Measurements from ENCODE around the gene TMEM100. TPM values are rescaled to one million over a fixed set of nuclear protein-coding genes. Genes with fewer than 3 reads are reported as not detected.

The TMEM100 gene
- total RNA-seq, 4 donors from 2014 or later = 2.8 to 26.3 (median 6.2) TPM

- H3K27ac ChIP-seq = no peak overlapping the region
- intact Hi-C loops (cut with DNase I; ENCODE audit: low total_unique reads) = no loop called here
- H3K4me1 ChIP-seq = no peaks in the 10 kb centered on the region
- no peak overlapping the region for H3K4me3 ChIP-seq
- no peaks in the 10 kb centered on the region for H3K9me3 ChIP-seq
- H3K36me3 ChIP-seq = no peaks in the 10 kb centered on the region
- no peak for TF ChIP-seq POLR2A (IDR thresholded peaks at IDR 0.05)
- no peak for TF ChIP-seq CTCF (IDR thresholded peaks at IDR 0.05)
- no peaks in the 10 kb centered on the region for H3K27me3 ChIP-seq
- no peak for DNase-seq
Observed at GRCh38 chr17:55691666-55692065, 31.0 kb downstream of the TMEM100 start.

- no peak overlapping the region for H3K27ac ChIP-seq
- intact Hi-C loops (cut with DNase I; ENCODE audit: low total_unique reads) = no loop called here
- TF ChIP-seq CTCF (IDR thresholded peaks at IDR 0.05) (no peak), POLR2A (IDR thresholded peaks at IDR 0.05) (no peak)
- no peaks in the 10 kb centered on the region for H3K36me3 ChIP-seq
- no peaks in the 10 kb centered on the region for H3K9me3 ChIP-seq
- no peaks in the 10 kb centered on the region for H3K27me3 ChIP-seq
- DNase-seq = no peak
- H3K4me3 ChIP-seq = no peak overlapping the region
- no peaks in the 10 kb centered on the region for H3K4me1 ChIP-seq
Observed at GRCh38 chr17:55690105-55690508, 32.6 kb downstream of the TMEM100 start.

GRCh38 chr17:55689672-55690071 is 33.0 kb downstream of the TMEM100 start:
- Histone ChIP-seq H3K4me1 (no peaks in the 10 kb centered on the region), H3K27ac (no peak overlapping the region), H3K9me3 (no peaks in the 10 kb centered on the region), H3K4me3 (no peak overlapping the region), H3K36me3 (no peaks in the 10 kb centered on the region), H3K27me3 (no peaks in the 10 kb centered on the region)
- no peak for TF ChIP-seq POLR2A (IDR thresholded peaks at IDR 0.05)
- no peak for TF ChIP-seq CTCF (IDR thresholded peaks at IDR 0.05)
- intact Hi-C loops (cut with DNase I; ENCODE audit: low total_unique reads) = no loop called here
- no peak for DNase-seq

GRCh38 chr17:55688057-55688456 is 34.6 kb downstream of the TMEM100 start:
- H3K36me3 ChIP-seq = no peaks in the 10 kb centered on the region
- intact Hi-C loops (cut with DNase I; ENCODE audit: low total_unique reads) = no loop called here
- H3K27me3 ChIP-seq = no peaks in the 10 kb centered on the region
- no peak overlapping the region for H3K4me3 ChIP-seq
- TF ChIP-seq POLR2A (IDR thresholded peaks at IDR 0.05) (no peak), CTCF (IDR thresholded peaks at IDR 0.05) (no peak)
- H3K27ac ChIP-seq = no peak overlapping the region
- no peak for DNase-seq
- no peaks in the 10 kb centered on the region for H3K9me3 ChIP-seq
- H3K4me1 ChIP-seq = no peaks in the 10 kb centered on the region

- H3K9me3 ChIP-seq = no peaks in the 10 kb centered on the region
- no peaks in the 10 kb centered on the region for H3K27me3 ChIP-seq
- H3K4me3 ChIP-seq = no peak overlapping the region
- no peak for TF ChIP-seq POLR2A (IDR thresholded peaks at IDR 0.05)
- no peak for TF ChIP-seq CTCF (IDR thresholded peaks at IDR 0.05)
- no peak for DNase-seq
- intact Hi-C loops (cut with DNase I; ENCODE audit: low total_unique reads) = no loop called here
- no peak overlapping the region for H3K27ac ChIP-seq
- H3K36me3 ChIP-seq = no peaks in the 10 kb centered on the region
- H3K4me1 ChIP-seq = no peaks in the 10 kb centered on the region
Observed at GRCh38 chr17:55687037-55687436, 35.6 kb downstream of the TMEM100 start.

Data from uterus (tissue), 4 donors.